Psoas muscle (tissue), 8 donors: ENCODE data around the gene CUZD1. TPM values are rescaled to one million over a fixed set of nuclear protein-coding genes. Genes with fewer than 3 reads are reported as not detected.

ENCODE experiments used
- ATAC-seq, 4 donors: fragments of 200-7000 bp; cut with Tn5 transposase; one replicate each; pipeline ENCODE4 v1.9.1; 2020; ENCODE audit warnings: moderate library complexity in 3 of 4, mild to moderate bottlenecking in 2 of 4
- DNase-seq, 2 donors: peaks; one replicate each; pipeline ENCODE4 v3.0.0-alpha.2; 2020
- H3K27ac ChIP-seq: fragments of 200-600 bp; one replicate; pipeline ENCODE4 v1.8.0; 2022
- H3K27me3 ChIP-seq, 3 donors: fragments of 200-600 bp in 1 of 3; one replicate each; pipeline versions ENCODE4 v1.6.1 to v1.8.0; 2013 to 2022; ENCODE audit warnings: low read length in 2 of 3, mild to moderate bottlenecking in 2 of 3, moderate library complexity in 1 of 3; ENCODE audit not compliant: insufficient read depth in 3 of 3
- H3K36me3 ChIP-seq, 2 donors: fragments of 200-600 bp in 1 of 2; one replicate each; pipeline versions ENCODE4 v1.6.1 to v1.8.0; 2013 to 2022; ENCODE audit warnings: low read depth in 1 of 2, mild to moderate bottlenecking in 1 of 2, moderate library complexity in 1 of 2; ENCODE audit not compliant: insufficient read depth in 1 of 2
- H3K4me1 ChIP-seq: fragments of 200-600 bp; one replicate; pipeline ENCODE4 v1.8.0; 2022
- H3K4me3 ChIP-seq: fragments of 200-600 bp; one replicate; pipeline ENCODE4 v1.8.0; 2022; ENCODE audit warnings: mild to moderate bottlenecking
- H3K9me3 ChIP-seq: fragments of 200-600 bp; one replicate; pipeline ENCODE4 v1.8.0; 2022
- WGBS, 3 donors: extraction: QIAGEN DNeasy Blood & Tissue Kit; methylation state at CpG; one replicate each; pipeline versions ENCODE4 v1.1.6 to v1.1.7; 2013; 5-methylcytosine and 5-hydroxymethylcytosine counted together
- intact Hi-C, 2 donors: fragments of 100-400 bp; cut with DNase I; formaldehyde crosslinking; loops; one replicate each; pipeline versions ENCODE4 v1.11.0 to v1.14.2; 2022
- polyA plus RNA-seq, 3 donors: library from polyadenylated mRNA; stranded (reverse); fragments of 200-250 nt; gene quantifications; one replicate each; pipeline ENCODE4 v1.2.3, GENCODE V29; 2013
- total RNA-seq, 4 donors: library from RNA; stranded (reverse); fragmentation: NEBNext Ultra II Directional in 2 of 4; extraction: Animal tissue kit (Norgen Biotek cat#: 25700) in 2 of 4; gene quantifications; one replicate each; pipeline versions ENCODE4 v1.2.1 to v1.2.4, GENCODE V29; 2021 to 2023
- TF ChIP-seq, protein P1 (sequence below): fragments of 200-600 bp; IDR thresholded peaks from one replicate; pipeline ENCODE4 v1.8.0; 2022; ENCODE audit warnings: antibody characterized with exemption
- donor health status: healthy with polysubstance abuse.
- donor health status: DM: no; HTN: no; CAD: no; lungs with moderate emphysema.
- donor health status: Bipolar disorder and iron deficiency.
- donor health status: healthy.
- donor health status: DM: yes; HTN: yes; CAD: no.
- donor health status: DM: no; HTN: no; CAD: no.
- donor health status: DM: no; HTN: no; CAD: no.
- donor health status: DM: yes; HTN: yes; CAD: no.

The CUZD1 gene
- total and polyA plus RNA-seq, 7 donors, result 0.10 to 0.35 (median 0.18) TPM; not detected in 1

DNA sequence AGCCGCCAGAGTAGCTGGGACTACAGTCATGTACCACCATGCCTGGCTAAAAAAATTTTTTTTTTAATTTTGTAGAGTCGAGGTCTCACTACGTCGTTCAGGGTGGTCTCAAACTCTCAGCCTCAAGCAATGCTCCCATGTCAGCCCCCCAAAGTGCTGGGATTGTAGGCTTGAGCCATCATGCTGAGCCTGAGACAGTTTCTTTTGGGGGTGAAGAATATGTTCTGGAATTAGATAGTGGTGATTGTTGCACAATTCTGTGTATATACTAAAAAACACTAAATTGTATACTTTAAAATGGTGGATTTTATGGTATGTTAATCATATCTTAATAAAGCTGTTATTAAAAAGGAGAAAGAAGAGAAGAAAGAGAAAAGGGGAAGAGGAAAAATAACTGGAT is 1.5 kb downstream of the CUZD1 start:
- no peak for DNase-seq
- Histone ChIP-seq H3K27ac (no peak overlapping the region), H3K4me1 (no peaks in the 10 kb centered on the region), H3K9me3 (peaks cover 6% of the 10 kb centered on the region), H3K27me3 (no peaks in the 10 kb centered on the region), H3K36me3 (no peaks in the 10 kb centered on the region), H3K4me3 (no peak overlapping the region)
- no peak for ATAC-seq
- TF ChIP-seq, protein P1, sequence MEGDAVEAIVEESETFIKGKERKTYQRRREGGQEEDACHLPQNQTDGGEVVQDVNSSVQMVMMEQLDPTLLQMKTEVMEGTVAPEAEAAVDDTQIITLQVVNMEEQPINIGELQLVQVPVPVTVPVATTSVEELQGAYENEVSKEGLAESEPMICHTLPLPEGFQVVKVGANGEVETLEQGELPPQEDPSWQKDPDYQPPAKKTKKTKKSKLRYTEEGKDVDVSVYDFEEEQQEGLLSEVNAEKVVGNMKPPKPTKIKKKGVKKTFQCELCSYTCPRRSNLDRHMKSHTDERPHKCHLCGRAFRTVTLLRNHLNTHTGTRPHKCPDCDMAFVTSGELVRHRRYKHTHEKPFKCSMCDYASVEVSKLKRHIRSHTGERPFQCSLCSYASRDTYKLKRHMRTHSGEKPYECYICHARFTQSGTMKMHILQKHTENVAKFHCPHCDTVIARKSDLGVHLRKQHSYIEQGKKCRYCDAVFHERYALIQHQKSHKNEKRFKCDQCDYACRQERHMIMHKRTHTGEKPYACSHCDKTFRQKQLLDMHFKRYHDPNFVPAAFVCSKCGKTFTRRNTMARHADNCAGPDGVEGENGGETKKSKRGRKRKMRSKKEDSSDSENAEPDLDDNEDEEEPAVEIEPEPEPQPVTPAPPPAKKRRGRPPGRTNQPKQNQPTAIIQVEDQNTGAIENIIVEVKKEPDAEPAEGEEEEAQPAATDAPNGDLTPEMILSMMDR, result no peak
- intact Hi-C loops, result no loop called here
- WGBS, 3 donors, result 92 to 96% (median 96%) methylated on average over 4 of the region's 4 CpGs

DNA sequence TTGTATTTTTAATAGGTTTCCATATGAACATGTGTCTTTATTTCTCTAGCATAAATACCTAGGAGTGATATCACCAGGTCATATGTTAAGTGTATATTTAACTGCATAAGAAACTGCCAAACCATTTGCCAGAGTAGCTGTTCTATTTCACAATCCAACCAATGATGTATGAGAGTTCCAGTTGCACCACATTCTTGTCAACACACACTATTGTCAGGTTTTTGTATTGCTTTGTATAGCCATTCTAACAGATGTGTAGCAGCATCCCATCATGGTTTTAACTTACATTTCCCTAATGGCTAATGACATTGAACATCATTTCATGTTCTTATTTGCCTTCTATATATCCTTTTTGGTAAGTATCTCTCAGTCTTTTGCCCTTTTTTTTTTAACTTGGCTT is 4.1 kb downstream of the CUZD1 start:
- Histone ChIP-seq H3K4me3 (no peak overlapping the region), H3K36me3 (no peaks in the 10 kb centered on the region), H3K9me3 (peaks cover 6% of the 10 kb centered on the region), H3K4me1 (no peaks in the 10 kb centered on the region), H3K27me3 (no peaks in the 10 kb centered on the region), H3K27ac (no peak overlapping the region)
- intact Hi-C loops, result no loop called here
- TF ChIP-seq, protein P1, result no peak
- DNase-seq (no peak), ATAC-seq (no peak)

DNA sequence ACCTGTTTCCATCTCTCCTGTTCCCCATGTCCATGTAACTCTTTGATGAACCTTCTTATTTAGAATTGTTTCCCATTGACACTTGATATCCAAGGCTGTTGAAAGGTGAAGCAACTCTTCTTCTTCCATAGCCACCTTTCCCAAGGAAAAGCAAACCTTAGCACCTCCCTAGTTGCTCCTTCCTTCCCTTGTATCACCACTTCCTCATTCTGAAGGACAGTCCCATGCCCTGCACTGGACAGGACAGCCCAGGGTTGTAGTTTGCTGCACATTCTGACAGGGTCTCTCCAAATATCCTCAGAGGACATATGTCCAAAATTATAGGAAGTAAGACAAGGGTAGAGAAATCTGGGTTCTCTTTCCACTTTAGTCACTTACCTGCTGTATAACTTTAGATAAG is 6.2 kb downstream of the CUZD1 start:
- Histone ChIP-seq H3K4me1 (no peaks in the 10 kb centered on the region), H3K9me3 (peaks cover 6% of the 10 kb centered on the region), H3K27ac (no peak overlapping the region), H3K36me3 (no peaks in the 10 kb centered on the region), H3K4me3 (no peak overlapping the region), H3K27me3 (no peaks in the 10 kb centered on the region)
- intact Hi-C loops, result no loop called here
- TF ChIP-seq, protein P1, result no peak
- ATAC-seq (no peak), DNase-seq (no peak)

DNA sequence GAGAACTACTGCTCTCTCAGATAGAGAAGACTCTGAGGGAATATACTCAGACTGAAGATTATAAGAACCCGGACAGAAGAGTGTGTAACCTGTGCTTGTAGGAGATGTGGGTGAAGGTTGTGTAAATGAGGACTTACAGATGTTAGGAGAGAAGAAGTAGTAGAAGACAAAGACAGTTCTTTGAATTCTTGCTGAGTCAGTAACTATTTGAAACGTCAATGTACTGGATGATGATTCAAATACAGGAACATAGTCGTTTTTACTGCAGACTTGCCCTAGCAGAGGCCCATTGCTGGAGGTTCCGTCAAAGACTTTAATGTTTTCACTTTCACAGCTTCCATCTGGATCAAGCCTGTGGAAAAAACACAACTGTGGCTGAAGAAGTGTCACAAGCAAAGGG is 6.8 kb downstream of the CUZD1 start:
- Histone ChIP-seq H3K4me3 (no peak overlapping the region), H3K4me1 (no peaks in the 10 kb centered on the region), H3K9me3 (peaks cover 6% of the 10 kb centered on the region), H3K36me3 (no peaks in the 10 kb centered on the region), H3K27ac (no peak overlapping the region), H3K27me3 (no peaks in the 10 kb centered on the region)
- 77 to 83% (median 81%) methylated on average over 4 of the region's 4 CpGs for WGBS, 3 donors
- ATAC-seq, result no peak
- TF ChIP-seq, protein P1, result no peak
- DNase-seq, result no peak
- intact Hi-C loops, result no loop called here

DNA sequence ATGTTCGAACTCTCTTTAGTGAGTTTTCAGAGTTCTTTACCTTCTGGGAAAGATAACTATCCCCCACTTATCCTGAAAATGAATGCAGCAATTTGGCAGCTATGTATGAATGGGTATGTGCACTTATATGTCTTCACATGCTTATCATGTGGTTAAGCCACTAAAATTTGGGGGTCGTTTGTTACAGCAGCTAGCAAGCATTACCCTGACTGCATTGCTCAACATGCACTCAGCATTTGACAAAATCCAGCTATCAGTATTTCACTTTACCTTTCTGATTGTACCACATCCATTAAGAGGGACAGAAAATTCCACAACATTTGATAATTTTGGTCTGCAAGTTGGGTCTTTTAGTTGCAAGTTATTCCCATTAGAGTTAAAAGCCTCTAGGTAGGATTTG is 9.7 kb downstream of the CUZD1 start:
- 88 to 91% (median 89%) methylated on average over 2 of the region's 2 CpGs for WGBS, 3 donors
- Histone ChIP-seq H3K27ac (no peak overlapping the region), H3K27me3 (no peaks in the 10 kb centered on the region), H3K4me3 (no peak overlapping the region), H3K4me1 (no peaks in the 10 kb centered on the region), H3K9me3 (no peaks in the 10 kb centered on the region), H3K36me3 (peaks cover 0 to 6% of the 10 kb centered on the region in 2 donors)
- no peak for ATAC-seq
- intact Hi-C loops, result no loop called here
- DNase-seq, result no peak
- TF ChIP-seq, protein P1, result no peak
